ENCODE measurements around the gene ELL2.
A peak's percentile ranks its signal among the peaks of the same experiment; 100 is the strongest.
"Not testable (repeated sequence)": the region's sequence is repeated elsewhere in the genome, so short reads cannot be mapped to it uniquely, and the experiment has no call there.

ELL2 gene

DNA sequence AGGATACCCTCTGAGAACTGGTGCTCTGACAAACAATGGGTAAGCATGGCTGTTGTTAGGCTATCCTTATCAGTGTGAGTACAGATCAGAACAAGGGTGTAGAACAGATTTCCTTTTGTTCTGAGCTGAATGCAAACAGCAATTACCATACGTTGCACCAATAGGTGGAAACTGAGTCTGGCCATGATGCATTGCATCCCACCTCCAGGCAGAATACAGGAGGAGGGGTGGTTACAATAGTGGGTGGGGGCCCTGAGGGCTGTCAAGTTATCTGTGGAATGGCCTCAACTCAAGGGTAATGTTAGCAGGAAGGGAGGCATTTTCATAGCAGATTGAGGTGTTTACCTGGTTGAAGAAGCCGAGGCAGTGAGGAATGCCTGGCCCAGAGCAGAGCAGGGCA lies 84.9 kb downstream of the ELL2 start:
- Histone ChIP-seq H3K27ac (no peak overlapping the region), H3K9ac (no peak overlapping the region)

DNA sequence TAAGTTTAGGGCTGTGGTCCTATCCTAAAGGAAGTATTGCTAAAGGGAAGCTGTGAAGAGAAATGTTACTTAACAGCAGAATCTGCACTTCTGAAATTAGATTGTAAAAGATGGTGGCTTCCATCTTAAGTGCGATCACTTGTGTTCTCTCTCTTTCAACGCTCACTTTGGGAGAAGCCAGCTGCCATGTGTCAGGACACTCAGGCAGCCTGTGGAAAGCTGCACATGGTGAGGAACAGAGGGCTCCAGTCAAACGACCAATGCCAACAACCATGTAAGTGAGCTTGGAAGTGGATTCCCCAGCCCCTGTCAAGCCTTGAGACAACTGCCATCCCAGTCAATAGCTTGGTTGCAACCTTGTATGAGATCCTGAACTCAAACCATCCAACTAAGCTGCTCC lies 87.4 kb downstream of the ELL2 start:
- Histone ChIP-seq H3K4me2 (no peak overlapping the region), H3K4me3 (no peak overlapping the region), H3K36me3 (no peaks in the 10 kb centered on the region), H4K20me1 (no peaks in the 10 kb centered on the region), H3K4me1 (peaks cover 44% of the 10 kb centered on the region), H3K27me3 (no peaks in the 10 kb centered on the region), H3K9ac (no peak overlapping the region), H3K27ac (no peak overlapping the region), H3K9me3 (peaks cover 10% of the 10 kb centered on the region)
- TF ChIP-seq Cebpa-rat (IDR thresholded peaks at IDR 0.05), result no peak

More for the DNA sequence above, 84.9 kb downstream of the ELL2 start:
- no peaks in the 10 kb centered on the region for H3K27me3 ChIP-seq
- no peak overlapping the region for H3K4me3 ChIP-seq
- H3K4me1 ChIP-seq, result peaks cover 19% of the 10 kb centered on the region
- no peak overlapping the region for H3K4me2 ChIP-seq
- peaks cover 10% of the 10 kb centered on the region for H3K9me3 ChIP-seq
- TF ChIP-seq Cebpa-rat (IDR thresholded peaks at IDR 0.05), result no peak
- H3K36me3 ChIP-seq, result no peaks in the 10 kb centered on the region
- no peaks in the 10 kb centered on the region for H4K20me1 ChIP-seq

DNA sequence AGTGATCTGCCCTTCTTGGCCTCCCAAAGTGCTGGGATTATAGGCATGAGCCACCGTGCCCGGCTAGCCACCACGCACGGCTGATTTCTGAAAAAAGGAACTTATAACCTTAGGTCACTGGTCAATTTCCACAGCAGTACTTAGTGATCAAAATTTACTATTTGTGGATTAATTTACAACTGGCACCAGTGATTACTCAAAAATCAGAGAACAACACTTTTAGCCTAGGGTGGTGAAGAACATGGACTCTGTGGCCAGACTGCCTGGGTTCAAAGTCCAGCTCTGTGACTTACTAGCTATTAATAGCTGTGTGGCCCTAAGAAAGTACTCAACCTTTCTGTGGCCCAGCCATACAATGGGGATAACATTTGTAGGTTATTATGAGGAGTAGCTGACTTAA lies 88.3 kb downstream of the ELL2 start:
- Histone ChIP-seq H3K27me3 (no peaks in the 10 kb centered on the region), H3K36me3 (no peaks in the 10 kb centered on the region), H3K27ac (no peak overlapping the region), H3K9me3 (peaks cover 10% of the 10 kb centered on the region), H3K9ac (no peak overlapping the region), H4K20me1 (no peaks in the 10 kb centered on the region), H3K4me2 (0 out of 2 replicates have a peak overlapping the region, but pooled peaks have one; percentile 1), H3K4me1 (peaks cover 50% of the 10 kb centered on the region), H3K4me3 (no peak overlapping the region)
- TF ChIP-seq Cebpa-rat (IDR thresholded peaks at IDR 0.05), result no peak

DNA sequence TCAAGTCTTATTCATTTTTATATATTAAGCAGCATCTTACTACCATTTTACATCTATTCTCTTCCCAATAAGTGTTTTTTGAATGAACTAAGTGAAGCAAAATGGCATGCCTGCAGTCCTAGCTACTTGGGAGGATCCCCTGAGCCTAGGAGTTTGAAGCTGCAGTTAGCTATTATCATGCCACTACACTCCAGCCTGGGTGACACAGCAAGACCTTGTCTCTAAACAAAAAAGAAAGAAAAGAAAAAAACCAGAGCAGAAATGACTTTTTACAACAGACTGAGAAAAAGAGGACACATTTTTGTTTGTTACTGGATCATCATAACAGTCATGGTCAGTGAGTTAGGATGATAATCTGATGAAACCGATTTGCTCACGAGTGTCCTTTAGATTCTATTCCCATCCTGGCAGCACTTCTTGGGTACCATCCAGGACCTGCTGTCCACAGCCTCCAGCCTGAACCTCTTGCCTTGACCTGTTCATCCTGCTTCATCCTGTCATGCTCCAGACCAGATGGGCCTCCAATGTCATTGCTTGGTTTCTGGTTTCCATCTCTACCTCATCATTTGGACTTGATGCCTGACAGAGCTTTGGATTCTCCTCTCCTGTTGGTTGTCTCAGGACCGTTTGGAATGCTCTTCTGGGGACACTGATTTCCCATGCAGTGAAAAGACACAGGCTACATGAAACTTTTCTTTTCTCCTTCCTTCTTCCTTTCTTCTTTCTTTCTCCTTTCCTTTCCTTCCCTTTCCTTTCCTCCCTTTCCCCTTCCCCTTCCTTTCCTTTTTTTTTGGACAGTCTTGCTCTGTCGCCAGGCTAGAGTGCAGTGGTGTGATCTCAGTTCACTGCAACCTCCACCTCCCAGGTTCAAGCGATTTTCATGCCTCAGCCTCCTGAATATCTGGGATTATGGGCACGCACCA lies 89.0 kb downstream of the ELL2 start:
- Histone ChIP-seq H3K27ac (no peak overlapping the region), H3K4me1 (peaks cover 49% of the 10 kb centered on the region), H4K20me1 (no peaks in the 10 kb centered on the region), H3K27me3 (no peaks in the 10 kb centered on the region), H3K4me3 (no peak overlapping the region), H3K9ac (no peak overlapping the region), H3K9me3 (peaks cover 15% of the 10 kb centered on the region), H3K36me3 (no peaks in the 10 kb centered on the region), H3K4me2 (no peak overlapping the region)
- TF ChIP-seq Cebpa-rat (IDR thresholded peaks at IDR 0.05), result no peak

DNA sequence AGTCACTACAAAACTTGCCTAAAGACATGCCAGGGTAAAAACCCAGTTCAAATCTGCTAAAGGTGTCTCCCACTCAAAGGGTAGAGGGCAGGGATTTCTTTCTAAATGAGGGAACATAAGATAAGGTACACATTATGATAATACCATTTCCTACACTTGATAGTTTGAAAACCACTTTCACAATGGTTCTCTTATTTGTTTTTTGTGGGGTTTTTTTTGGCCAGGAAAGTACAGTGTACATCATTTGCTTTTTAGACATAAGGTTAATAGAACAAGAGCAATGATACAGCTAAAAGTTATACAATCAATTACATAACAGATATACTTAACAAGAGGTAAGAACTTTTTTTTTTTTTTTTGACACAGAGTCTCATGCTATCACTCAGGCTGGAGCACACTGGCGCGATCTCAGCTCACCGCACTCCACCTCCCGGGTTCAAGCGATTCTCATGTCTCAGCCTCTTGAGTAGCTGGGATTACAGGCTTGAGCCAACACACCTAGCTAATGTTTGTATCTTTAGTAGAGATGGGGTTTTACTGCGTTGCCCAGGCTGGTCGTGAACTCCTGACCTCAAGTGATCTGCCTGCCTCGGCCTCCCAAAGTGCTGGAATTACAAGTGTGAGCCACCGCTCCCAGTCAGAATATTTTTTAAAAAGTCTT lies 90.4 kb downstream of the ELL2 start:
- TF ChIP-seq Cebpa-rat (IDR thresholded peaks at IDR 0.05), result no peak
- Histone ChIP-seq H3K36me3 (no peaks in the 10 kb centered on the region), H3K9me3 (peaks cover 9% of the 10 kb centered on the region), H3K27me3 (no peaks in the 10 kb centered on the region), H3K9ac (peak overlapping the region; percentile 22; the same call in 1 of the 2 replicates), H3K4me3 (no peak overlapping the region), H3K4me2 (peak overlapping the region; percentile 62), H3K27ac (peak overlapping the region; percentile 63), H4K20me1 (no peaks in the 10 kb centered on the region), H3K4me1 (peaks cover 52% of the 10 kb centered on the region)

DNA sequence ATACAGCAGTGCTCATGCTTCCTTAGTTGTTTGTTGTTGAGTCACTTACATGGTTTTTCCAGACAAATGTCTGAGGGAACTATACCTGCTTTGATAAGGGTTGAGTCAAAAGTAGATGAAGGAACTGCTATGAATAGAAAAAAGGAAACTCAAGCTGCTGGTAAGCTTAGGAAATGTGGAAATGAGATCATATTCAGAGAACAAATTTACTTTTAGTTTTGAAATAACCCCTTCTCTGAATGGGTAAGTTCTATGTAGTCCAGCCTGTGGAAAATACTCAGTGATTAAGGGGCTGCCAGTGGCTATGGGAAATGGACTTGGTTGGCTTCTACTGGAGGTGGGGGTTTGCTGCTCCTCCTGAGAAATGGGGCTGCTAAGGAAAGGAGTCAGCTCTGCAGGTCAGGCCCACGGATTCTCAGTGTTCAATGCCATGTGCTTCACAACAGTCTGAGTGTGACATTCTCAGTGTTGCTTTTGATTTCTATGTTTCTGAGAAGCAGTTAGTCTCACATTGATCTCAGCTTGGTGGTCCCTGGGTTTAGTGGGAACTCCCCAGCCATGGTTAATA lies 91.5 kb downstream of the ELL2 start:
- TF ChIP-seq Cebpa-rat (IDR thresholded peaks at IDR 0.05), result no peak
- H3K9me3 ChIP-seq, result peaks cover 9% of the 10 kb centered on the region; the same call in 1 of the 2 replicates
- peak overlapping the region; percentile 63 for H3K27ac ChIP-seq
- H4K20me1 ChIP-seq, result no peaks in the 10 kb centered on the region
- H3K4me2 ChIP-seq, result peak overlapping the region; percentile 62
- H3K36me3 ChIP-seq, result no peaks in the 10 kb centered on the region
- H3K4me3 ChIP-seq, result no peak overlapping the region
- no peaks in the 10 kb centered on the region for H3K27me3 ChIP-seq
- H3K4me1 ChIP-seq, result peaks cover 56% of the 10 kb centered on the region
- H3K9ac ChIP-seq, result peak overlapping the region; percentile 22; the same call in 1 of the 2 replicates

DNA sequence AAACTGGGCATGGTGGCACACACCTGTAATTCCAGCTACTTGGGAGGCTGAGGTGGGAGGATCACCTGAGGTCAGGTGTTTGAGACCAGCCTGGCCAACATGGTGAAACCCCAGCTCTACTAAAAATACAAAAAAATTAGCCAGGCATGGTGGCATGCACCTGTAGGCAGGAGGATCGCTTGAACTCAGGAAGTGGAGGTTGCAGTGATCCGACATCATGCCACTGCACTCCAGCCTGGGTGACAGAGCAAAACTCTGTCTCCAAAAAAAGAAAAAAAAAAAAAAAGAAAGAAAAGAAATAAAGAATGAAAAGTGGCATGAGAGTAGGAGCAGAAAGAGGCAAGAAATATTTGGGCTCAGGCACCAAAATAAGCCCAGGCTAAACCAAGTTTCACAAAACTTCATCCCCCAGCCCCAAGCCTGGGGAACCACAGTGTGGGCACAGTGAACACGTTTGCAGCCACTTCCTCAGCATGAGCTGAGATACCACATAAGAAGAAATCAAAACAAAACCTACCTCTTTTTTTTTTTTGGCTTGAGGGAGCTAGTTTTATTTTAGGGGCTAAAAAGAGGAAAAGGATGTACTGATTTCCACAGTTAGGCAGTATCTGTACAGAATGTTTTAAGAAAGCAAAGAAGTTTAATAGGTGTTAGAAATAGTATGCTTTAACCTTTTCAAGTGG lies 92.3 kb downstream of the ELL2 start:
- H3K9ac ChIP-seq, H4K20me1 ChIP-seq, H3K9me3 ChIP-seq, H3K27me3 ChIP-seq, H3K36me3 ChIP-seq, H3K4me3 ChIP-seq: not testable (repeated sequence)
- Histone ChIP-seq H3K4me1 (peaks cover 65% of the 10 kb centered on the region), H3K27ac (peak overlapping the region; percentile 63), H3K4me2 (peak overlapping the region; percentile 62)

DNA sequence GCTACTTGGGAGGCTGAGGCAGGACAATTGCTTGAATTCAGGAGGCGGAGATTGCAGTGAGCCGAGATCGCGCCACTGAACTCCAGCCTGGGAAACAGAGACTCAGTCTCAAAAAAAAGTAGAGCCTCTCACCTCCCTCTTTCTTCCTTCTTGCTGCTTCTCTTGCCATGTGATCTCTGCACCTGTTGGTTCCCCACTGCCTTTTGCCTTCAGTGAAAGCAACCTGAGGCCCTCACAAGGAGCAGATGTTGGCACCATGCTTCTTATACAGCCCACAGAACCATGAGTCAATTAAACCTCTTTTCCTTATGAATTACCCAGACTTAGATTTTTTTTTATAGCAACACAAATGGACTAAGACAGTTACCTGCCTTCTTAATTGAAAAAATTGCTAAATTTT lies 93.5 kb downstream of the ELL2 start:
- no peak overlapping the region for H3K9ac ChIP-seq
- H3K27me3 ChIP-seq, result no peaks in the 10 kb centered on the region
- H3K4me3 ChIP-seq, result no peak overlapping the region
- peaks cover 71% of the 10 kb centered on the region for H3K4me1 ChIP-seq
- no peaks in the 10 kb centered on the region for H3K36me3 ChIP-seq
- TF ChIP-seq Cebpa-rat (IDR thresholded peaks at IDR 0.05), result no peak
- H4K20me1 ChIP-seq, result no peaks in the 10 kb centered on the region
- H3K27ac ChIP-seq, result peak overlapping the region; percentile 40; the same call in 1 of the 2 replicates
- H3K9me3 ChIP-seq, result peaks cover 9% of the 10 kb centered on the region; the same call in 1 of the 2 replicates
- peak overlapping the region; percentile 62 for H3K4me2 ChIP-seq

DNA sequence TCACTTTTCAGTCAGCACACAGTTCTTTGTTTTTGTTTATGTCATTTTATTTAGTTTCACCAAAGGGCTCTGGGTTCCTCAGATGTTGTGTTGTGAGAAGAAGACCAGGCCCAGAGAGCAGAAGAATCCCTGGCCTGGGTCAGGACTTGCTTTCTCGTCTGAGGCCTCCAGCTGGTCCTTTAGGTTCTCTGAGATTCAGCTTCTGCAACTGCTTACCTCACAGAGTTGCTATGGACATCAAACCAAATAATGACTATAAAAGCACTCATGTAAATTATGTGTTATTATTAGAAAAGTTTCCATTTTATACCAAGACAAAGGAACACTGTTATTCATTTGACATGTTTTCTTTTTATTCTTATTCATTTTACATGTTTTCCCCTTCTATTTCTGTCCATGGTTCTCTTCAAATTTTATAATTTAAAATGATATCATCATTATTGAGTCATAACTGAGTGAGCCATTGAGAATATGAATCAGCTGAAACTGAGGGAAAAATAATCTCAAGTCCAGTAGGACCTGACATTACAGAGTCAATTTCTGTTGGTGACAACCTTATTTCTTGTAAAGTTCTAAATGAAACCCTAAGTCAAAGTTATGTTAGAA lies 95.1 kb downstream of the ELL2 start:
- Histone ChIP-seq H4K20me1 (no peaks in the 10 kb centered on the region), H3K36me3 (no peaks in the 10 kb centered on the region), H3K9ac (no peak overlapping the region), H3K27me3 (no peaks in the 10 kb centered on the region), H3K9me3 (peaks cover 9% of the 10 kb centered on the region; the same call in 1 of the 2 replicates), H3K4me3 (no peak overlapping the region), H3K4me1 (peaks cover 82% of the 10 kb centered on the region), H3K4me2 (no peak overlapping the region), H3K27ac (no peak overlapping the region)
- TF ChIP-seq Cebpa-rat (IDR thresholded peaks at IDR 0.05), result no peak

All from BLaER1 (cell line).